Activated CD4-positive, alpha-beta T cell treated with anti-CD3 and anti-CD28 coated beads, Interleukin-2, amount 50 U/mL, for 24 hours (primary cell): Measurements from ENCODE around the gene VTN.
A peak's percentile ranks its signal among the peaks of the same experiment; 100 is the strongest.

Experiments used
- DNase-seq, 2 donors: peaks; one replicate each; pipeline ENCODE4 v3.0.0-alpha.2; 2020; ENCODE audit warnings: low read depth in 1 of 2, low spot score in 1 of 2

VTN gene

DNA sequence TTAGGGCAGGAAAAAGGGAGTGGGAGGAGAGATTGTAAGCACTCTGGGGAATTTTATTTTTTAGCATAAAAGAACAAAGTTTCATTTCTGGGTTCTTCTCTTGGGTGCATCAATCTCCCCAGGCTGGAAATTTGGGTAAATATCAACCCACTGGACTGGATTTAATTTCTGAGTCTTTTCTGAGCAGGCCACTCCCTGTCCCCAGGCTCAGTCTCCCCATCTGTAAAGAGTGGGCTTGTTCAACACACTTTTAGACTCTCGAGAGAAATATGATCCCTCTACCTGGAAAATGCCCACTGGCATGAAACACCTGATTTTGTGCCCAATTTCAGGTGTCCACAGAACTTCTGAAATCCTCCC is 617 bp upstream of the VTN start:
- DNase-seq = no peak

DNA sequence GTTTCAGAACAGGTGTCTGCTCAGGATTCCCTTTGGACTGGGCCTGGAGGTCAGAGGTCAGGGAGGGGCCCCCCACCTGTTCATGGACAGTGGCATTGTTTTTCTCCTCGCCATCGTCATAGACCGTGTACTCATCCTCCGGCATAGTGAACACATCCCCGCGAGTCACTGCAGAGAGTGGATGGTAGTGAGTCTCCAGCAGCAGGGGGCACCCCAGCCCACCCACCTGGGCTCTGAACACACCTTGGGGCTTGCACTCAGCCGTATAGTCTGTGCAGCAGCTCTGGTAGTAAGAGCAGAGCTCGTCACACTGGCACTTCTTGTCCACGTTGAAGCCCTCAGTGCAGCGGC is 448 bp downstream of the VTN start:
- no peak for DNase-seq

DNA sequence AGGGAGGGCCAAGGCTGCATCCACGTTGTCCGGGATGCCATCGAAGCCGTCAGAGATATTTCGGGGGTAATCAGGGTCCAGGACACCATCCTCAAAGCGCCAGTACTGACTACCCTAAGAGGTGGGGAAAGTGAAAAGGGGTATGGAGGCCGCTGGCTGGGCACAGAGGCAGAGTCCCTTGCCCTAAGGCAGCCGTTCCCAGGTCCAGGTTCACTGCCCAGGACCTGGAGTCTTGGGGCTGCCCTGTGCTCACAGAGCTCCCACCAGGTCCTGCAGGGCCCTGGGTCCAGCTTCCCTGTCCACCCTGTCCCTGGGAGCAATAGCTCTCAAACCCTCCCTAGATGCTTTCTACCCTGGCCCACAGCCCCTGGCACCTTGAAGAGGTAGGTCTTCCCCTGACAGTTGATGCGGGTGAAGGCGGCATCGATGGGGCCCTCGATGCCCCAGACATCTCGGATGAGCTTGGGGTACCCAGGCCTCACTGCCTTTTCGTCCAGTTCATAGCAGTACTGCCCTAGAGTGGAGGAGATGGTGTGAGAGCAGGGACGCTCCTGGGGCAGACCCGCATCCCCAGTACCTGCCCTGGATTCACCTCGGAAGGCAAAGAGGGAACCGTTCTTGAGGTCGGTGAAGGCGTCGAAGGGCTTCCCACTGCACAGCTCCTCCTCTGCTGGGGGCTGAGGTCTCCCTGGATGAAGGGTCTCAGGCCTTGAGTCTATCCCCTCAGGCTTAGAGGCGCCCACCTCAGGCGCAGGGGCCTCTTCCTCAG is 1.0 kb downstream of the VTN start:
- no peak for DNase-seq

DNA sequence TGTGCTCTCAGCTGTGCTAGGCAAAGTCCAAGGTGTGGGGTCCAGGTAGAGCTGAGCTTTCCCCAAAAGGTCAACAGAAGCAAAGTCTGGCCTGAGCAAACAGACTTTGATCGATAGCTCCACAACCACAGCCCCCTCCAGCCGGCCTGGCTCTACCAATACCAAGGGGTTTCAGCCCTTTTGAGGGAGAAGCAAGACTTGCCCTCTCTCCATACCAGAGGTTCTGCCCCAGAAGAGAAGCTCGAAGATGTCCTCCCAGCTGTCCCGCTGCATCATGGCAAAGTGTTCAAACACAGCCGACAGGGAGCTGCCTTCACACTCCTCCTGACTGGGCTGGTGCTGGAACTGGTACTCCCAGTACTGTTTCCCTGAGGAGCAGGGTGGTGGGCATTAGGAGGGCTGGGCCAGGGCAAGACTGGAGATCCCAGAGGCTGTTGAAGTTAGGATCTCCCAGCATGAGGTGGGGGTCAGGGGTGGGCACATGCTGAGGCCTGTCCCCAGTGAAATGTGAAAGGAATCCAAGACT is 1.7 kb downstream of the VTN start:
- no peak for DNase-seq

DNA sequence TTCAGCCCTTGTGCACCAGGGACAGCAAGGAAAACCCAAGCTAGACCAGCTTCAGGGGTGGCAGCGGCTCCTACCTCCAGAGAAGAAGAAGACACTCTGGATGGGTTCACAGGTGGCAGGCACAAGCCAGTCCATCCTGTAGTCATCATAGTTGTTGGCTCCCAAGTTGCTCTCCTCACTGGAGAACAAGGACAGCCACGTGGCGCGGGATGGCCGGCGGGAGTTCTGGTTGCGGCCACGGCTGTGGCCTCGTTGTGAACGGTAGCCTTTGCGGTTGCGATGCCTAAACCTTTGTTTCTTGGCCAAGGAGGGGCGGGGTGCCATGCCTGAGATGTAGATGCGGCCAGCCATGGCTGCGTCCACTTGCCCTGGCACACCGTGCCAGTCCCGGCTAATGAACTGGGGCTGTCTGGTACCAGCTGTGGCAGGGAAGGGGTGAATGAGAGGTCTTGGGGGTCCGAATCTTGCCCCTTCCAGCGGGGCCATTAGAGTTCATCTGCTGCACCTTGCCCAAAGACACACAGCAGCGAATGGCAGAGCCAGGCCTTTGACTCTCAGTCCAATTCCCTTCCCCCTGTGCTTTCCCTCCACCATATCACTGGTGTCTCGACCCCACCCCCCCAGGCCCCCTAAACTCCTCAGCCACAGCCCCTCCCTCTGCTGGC is 2.3 kb downstream of the VTN start:
- no peak for DNase-seq

DNA sequence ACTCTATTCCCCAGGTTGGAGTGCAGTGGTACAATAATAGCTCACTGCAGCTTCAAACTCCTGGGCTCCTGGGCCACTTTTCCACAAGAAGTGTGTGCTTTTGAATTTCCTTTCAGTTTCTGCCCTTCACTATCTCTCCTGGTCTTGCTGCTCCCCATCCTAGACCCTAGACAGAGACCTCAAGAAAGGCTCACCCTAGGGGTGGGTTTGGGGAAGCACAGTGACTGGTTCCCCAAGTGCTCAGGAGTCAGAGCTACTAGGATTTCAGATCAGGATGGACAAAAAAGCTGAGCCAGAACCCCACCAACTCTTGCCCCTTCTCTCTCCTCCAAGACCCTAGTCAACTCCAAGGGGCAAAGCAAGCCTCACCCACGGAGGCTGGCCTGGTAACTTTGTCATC is 3.5 kb downstream of the VTN start:
- no peak for DNase-seq

DNA sequence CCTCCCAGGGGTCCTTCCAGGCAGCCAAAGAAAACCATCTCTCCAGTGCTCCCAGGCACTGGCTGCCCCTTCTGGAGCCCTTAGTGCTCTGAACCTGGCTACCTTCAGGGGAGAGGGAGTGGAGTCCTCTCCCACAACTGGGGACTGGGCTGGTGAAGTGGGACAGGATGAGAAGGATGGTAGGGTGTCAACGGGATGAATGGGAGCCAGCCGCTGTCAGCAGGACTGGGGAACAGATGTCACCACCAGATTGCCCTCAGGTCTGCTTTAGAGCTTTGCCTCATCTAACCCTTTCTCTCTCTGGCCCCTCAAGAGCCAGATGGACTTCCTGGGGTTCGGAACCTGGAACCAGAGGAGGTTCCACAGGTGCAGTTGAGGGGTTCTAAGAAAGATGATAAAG is 4.6 kb downstream of the VTN start:
- no peak for DNase-seq

DNA sequence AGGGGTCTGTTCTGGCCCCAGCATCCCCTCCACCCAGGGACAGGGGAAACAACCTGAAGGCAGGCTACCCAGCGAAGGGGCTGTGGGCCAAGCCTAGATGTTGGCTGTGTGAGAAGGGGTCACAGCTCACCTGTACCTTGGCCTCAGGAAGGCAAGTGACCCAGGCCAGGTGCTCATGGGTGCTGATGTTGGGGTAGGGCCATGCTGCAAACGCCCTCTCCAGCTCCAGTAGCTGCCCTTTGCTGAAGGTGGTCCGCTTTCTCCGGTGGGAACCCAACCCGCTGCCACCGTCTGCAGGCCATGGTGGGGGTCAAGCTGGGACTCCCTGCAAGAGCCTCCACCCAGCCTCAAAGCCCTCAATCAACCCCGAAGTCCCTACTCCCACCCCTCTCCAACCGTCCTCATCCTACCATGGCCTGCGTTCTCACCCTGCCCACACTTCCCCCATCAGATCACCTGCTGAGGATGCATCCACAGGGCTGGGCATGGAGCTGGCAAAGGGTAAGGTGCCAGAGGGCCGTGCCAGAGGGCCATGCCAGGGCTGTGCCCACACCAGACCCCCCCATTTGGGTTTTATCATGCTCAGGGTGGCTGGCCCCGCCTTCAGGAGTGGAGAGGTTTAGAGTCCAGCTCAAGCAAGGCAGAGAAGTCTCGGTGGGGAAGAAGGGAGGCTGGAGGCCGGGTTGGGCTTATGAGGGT is 5.3 kb downstream of the VTN start, which contains the start of gene SEBOX:
SEBOX (minus strand) TSS at position 535 of the 699 bp plus-strand sequence; CDS start at position 487, 48 bp downstream.
- DNase-seq = no peak

DNA sequence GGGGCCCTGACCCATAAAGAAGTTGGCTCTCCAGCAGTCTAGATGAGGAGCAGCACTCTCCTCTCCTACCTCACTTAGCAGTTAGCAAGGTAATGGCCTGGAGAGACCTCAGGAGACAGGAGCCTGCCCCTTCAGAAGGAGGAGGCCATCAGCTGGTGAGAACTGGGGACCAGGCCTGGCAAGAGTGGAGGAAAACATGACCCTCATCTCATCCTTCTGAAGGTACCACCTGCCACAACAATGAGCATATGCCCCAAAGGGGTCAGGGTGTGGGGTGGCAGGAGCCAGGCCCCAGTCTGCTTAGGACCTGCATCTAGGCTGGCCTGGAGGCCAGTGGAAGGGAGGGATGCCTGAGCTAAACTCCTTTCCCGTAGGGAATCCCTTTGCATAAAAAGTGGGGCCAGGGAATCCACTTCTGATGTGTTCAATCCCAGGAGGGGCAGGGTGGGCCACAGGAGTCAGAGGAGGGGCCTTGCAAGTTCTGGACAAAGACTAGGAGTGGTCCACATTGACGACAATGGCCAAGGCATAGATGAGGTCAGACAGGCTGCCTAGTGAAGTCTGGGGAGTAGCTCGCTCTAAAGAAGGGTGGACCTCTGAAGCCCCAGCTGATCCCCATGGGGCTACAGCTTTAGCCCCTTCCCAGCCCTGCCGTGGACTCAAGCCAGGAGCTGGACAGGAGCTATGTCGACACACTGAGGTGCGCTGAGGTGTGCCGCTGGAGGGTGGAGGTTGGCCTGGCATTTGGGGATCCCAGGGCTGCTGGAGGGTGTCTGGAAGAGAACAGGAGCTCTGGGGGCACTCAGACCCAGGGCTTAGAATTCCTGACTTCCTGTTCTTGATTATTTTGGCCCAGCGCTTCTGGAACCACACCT is 6.1 kb downstream of the VTN start:
- DNase-seq = no peak

DNA sequence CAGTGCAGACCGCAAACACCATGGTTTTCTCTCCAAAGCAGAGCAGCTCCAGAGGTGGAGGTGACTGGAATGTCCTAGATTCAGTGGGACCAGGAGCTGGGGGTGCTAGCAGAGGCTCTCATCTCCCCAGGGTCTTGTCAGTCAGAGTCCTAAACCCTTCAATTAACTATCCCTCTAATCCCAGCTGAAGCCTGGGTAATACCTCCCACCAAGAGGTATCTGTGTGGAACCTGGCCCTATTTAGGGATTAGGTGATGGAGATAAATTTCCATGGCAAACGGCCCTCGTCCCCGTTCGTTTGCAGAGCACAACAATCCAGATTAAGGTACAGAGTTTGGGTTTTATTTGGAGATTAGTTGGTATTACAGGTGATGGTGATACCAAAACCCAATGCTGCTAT is 6.9 kb downstream of the VTN start:
- no peak for DNase-seq

DNA sequence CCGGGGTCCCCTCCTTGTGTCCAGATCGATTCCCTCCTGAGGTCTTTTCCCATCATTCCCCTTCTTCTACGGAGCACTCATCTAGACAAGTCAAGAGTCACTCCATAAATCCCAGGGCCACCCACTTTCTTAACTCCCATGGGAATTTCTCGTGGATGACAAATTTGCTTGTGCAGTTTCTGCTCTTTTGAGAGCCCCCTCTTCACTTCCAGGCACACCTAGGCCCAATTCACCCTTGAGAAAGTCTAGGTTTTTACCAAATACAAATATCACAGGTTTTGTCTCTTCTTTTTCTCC is 12.3 kb downstream of the VTN start:
- no peak for DNase-seq

DNA sequence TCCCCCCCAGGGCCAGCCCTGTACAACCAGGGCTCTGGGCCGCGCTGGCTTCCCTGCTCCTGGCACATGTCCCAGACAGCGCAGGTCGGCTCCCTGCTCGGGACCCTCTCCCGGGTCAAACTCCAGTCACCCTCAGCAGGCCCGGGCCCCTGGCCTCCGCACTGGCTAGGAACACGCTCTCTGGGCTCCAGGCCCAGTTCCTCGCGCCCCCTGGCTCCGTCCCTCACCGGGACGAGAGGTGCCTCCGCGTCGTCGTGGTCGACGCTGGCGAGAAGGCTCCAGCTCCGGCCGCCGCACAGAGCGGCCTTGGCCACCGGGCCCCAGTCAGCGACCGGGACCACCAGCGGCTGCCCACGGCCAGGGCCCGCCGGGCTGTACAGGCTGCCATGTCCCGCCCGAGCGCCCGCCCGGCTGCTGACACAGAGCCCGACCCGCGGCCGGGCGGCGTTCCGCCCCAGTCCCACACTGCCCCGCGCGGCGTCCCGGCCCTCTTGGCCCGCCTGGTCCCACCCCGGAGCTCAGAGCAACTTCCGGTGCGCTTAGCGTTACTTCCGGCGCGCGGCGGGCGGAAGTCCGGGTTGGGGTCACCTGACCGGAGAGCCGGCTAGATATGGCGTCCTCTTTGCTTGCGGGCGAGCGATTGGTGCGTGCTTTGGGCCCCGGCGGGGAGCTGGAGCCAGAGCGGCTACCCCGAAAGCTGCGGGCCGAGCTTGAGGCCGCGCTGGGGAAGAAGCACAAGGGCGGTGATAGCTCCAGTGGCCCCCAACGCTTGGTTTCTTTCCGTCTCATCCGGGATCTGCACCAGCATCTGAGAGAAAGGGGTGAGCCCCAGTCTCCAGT is 12.8 kb downstream of the VTN start, which contains the start of gene POLDIP2:
POLDIP2 (minus strand) TSS at position 467 of the 840 bp plus-strand sequence; CDS start at position 388, 79 bp downstream.
- peak; percentile 87 to 94 for DNase-seq

DNA sequence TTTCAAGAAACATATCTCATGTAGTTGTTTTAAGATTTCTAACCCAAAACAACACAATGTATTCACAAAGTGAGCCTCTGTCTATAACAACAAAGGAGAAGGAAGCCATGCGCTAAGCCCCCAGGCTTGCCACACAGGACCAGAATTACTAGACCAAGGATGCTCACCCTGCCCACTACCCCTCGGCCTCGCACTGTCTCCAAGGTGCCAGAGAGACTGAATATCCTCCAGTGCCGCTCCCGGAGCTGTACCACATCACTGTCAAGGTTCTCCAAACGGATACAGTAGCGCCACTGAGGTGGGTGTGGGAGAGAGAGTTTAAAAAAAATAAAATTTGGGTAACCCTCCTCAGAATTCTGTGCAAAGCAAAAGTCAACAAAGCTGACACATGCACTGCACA is 19.8 kb downstream of the VTN start:
- no peak for DNase-seq

DNA sequence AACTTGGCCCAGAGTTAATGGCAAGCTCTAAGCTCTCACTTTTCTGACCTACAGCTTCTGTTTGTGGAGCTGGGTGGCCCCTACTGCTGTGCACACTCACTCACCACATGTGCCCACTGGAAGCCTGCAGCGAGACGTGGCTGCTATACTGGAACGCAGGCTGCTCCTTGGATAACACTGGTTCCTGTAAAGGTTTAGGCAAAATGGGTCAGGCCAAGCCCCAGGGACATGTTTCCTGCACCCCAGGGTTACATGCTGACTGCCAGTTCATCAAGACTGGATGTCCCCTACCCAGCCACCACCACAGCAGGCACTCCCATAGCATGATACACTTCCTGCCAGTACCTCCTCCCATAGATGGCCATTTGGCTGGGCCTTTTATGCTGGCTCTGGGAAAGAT is 21.1 kb downstream of the VTN start:
- no peak for DNase-seq

DNA sequence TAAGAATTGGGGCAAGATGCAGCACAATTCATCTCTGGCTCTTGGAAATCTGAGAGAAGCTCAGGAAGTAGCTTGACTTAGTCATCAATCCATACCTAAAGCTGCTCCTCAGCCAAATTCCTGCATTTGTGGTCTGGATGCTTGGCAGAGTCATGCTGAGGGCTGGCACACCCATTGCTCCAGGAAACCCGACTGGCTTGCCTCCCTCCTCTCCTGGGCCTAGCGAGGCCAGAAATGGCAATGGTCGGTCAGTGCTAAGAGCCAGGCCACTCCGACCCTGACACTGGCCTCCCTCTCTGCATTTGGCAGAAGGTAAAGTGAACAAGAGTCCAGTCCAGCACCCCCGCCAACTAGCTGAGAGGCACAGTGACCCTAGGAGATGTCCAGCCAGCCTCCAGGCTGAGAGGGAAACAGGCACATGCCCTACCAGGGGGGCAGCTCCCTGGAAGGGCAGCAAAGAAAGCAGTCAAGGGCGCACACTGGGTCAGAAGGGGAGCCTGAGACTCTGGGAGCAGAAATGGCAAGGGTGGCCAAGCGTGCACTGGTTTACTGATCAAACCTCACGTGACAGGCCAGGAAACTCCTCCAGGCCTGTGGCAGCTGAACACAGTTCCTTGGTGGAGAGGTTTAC is 22.7 kb downstream of the VTN start:
- DNase-seq = no peak

DNA sequence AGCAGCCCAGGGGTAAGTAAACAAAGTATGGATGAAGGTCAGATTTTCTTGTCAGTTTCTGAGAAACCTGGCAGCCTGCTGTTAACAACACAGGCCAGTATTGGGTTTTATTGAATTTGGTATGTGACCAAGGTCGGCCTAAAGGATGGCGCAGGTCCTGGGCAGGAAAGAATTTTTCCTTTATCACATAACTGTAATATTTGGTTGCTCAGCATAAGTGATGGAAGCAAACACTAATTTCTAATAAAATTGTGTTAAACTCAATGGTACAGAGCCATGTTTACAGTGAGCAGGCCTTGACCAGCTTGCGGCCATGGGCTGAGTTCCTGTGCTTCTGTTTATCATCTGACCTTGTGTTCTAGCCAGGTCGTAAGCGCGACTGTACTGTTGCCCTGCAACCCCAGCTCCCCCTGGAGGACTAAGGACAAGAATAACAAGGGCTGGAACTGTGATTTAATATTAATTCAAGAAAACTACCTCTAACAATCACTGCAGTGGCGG is 23.3 kb downstream of the VTN start:
- no peak for DNase-seq

DNA sequence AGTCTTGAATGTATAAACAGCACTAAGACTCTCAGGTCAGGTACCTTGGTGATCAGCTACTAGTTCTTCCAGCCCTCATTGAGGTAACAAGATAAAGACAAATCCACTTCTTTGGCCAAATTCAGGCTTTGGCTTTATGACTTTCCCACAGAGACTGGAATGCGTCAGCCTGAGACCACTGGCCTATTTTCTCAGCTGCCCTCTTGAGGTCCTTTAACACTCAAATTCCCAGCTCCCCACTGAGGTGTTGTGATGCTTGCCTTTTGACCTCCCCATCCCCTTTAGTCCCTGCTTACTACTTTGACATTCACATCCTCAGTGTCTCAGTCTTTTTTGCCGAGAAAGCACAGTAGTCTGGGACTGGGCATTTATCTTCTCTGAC is 23.9 kb downstream of the VTN start:
- DNase-seq = no peak

DNA sequence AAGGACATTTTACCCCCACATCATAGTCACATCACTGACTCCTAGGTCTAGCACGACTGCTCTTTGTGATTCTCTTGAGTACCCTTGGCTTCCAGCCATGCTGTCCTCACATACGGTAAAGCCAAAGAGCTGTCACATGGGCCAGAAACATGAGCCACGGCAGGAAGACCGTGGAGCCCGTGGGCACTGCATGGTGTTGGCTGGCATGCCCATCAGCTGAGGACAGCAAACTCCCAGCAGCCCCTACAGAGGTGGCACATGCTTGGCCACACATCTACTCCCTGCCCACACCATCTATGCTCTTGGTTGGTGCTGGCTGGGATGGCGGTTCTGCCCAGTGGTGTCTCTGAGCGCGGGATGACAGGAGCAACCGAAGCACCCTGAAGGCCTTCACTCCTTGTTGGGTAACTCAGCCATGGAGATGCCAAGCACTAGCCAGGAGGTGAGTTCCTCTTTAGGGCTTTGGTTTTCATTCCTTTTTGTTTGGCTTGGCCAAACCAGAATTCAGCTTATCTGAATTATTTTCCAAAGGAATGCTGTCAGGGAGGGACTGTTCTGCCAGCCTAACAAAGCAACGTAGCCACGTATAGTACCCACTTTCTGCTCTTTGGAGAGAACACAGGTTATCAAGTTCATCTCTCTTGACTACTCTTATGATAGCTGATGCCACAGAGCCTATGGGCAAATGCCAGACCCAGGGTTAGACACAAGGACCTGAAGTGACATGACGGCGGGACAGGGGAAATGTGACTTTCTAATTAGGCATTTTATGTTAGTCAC is 24.5 kb downstream of the VTN start:
- no peak for DNase-seq

DNA sequence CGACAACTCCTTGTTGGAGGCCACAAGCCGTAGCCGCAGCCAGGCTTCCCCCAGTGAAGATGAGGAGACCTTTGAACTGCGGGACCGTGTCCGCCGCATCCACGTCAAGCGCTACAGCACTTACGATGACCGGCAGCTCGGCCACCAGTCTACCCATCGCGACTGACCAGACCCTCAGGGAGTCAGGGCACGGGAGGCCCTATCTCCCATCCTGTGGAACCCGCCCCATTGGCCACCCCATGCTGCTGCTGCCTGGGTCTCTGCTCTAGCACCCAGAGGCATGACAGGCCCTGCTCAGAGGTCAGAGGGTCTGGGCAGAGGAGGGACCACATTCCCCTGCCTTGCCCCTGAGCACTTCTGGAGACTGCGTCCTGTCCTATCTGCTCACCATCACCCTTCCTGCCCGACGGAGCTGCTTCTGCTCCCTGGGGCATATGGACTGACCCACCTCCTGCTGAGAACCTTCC is 25.6 kb downstream of the VTN start:
- no peak for DNase-seq
